GM21528 (cell line): ENCODE measurements around the gene ZNF469.
"Not testable (repeated sequence)": the region's sequence is repeated elsewhere in the genome, so short reads cannot be mapped to it uniquely, and the experiment has no call there.

ENCODE experiments used
- ATAC-seq: cut with Tn5 transposase; IDR thresholded peaks from one replicate; pipeline ENCODE4 v1.9.1; 2021; ENCODE audit warnings: mild to moderate bottlenecking, moderate library complexity; ENCODE audit not compliant: unreplicated experiment, low FRiP score

The ZNF469 gene

DNA sequence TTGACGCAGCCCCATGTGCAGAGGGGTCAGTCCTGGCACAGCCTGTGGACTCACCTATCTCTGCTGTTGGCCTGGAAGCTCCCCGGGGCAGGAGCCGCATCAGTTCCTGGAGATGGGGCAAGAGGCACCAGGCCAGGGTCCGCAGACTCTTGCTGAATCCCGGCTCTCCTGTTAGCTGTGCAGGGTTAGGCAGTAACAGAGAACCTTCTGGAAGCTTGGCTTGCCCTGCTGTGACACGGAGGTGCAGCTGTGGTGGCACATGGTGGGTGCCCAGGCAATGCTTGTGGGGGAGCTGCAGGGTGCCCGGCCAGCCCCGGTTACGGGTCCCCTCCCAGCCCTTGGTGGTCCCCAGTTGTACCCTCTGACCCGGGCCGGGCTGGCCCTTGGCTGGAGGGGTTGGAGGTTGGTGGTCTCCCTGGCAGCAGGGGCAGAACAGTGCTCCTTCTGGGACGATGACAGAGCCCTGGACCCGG is 26.0 kb upstream of the ZNF469 start:
- ATAC-seq: no peak

GRCh38 chr16:88357317-88358022 is 25.3 kb upstream of the ZNF469 start:
- no peak for ATAC-seq

DNA sequence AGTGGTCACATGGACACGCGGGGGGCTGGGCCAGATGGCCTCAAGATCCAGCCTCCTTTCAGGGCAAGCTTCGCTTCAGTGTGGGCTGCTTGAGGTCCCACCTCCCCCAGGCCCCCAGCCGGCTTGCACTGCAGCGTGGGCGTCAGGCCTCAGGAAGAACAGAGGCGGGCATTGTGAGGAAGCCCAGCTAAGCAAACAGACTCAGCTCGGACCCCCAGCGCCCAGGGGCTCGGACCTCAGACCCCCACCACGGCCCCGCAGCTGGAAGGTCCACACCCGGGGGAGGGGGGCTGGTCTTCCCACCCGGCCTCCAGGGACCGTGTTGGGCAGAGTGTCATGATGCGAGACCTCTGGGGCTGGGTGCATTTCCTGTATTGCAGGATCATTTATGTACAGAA is 24.7 kb upstream of the ZNF469 start:
- ATAC-seq: no peak

DNA sequence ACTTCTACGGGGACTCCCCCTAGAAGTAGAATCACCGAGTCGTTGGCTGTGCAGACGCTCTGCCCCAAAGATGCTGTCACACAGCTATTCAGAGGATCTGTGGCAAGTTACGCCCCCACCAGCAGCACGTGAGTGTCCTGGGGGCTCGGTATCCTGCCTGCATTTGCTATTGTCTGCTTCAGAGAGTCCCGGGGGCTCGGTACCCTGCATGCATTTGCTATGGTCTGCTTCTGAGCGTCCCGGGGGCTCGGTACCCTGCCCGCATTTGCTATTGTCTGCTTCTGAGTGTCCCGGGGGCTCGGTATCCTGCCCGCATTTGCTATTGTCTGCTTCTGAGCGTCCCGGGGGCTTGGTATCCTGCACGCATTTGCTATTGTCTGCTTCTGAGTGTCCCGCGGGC is 23.8 kb upstream of the ZNF469 start:
- no peak for ATAC-seq

DNA sequence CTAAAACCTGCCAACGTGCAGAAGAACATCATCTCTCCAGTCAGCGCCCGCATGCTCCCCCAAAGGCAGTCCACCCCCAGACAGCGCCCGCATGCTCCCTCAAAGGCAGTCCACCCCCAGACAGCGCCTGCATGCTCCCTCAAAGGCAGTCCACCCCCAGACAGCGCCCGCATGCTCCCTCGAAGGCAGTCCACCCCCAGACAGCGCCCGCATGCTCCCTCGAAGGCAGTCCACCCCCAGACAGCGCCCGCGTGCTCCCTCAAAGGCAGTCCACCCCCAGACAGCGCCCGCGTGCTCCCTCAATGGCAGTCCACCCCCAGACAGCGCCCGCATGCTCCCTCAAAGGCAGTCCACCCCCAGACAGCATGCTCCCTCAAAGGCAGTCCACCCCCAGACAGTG is 22.4 kb upstream of the ZNF469 start:
- not testable (repeated sequence) for ATAC-seq

DNA sequence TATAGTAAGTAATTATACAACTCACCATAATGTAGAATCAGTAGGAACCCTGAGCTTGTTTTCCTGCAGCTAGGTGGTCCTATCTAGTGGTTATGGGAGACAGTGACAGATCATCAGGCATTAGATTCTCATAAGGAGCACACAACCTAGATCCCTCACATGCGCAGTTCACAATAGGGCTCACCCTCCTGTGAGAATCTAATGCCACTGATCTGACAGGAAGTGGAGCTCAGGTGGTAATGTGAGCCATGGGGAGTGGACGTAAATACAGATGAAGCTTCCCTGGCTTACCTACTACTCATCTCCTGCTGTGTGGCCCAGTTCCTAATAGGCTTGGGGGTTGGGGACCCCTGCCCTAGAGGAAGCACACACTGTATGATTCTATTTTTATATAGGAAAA is 21.8 kb upstream of the ZNF469 start:
- no peak for ATAC-seq

DNA sequence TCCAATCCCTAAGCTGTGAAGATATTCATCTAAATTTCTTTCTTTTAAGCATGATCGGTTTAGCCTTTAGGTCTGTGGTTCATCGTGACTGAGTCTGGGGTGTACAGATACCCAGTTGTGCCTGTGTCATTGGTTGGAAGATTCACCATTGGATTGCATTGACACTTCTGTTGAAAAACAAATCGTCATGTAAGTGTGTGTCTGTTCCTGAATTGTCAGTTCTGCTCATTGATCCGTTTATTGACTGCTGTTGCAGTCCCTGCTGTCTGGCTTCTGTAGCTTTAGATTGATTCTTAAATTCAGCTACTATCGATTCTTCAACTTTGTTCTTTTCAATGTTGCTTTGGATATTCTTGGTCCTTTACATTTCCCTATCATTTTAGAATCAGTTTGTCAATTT is 21.0 kb upstream of the ZNF469 start:
- ATAC-seq: no peak

DNA sequence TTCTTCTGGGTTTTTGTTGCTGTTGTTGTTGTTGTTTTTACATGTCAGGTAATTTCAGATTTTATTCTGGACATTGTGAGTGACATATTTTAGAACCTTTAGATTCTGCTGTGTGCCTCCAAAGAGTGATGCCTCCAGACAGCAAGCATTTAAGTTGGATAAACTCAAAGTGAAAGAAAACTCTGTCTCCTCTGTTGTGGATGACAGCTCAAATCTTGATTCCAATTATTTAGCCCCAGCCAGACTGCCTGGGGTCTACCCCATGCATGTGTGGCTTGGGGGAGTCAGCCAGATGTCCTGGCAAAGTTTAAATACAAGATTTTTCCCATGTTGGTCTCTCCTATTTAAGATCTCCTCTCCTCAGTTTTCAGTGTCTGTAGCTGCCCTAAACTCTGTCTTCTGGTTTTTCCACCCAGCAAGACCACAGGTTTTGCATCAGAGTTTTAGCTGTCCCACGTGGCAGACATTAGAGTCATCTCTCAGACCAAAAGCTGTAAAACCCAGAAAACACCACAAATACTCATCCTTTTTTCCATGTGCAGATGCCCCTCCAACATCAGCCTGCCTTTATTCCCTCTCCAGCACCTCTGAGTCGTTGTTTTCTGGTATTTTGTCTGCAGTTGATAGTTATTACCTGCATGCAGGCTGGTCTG is 19.4 kb upstream of the ZNF469 start:
- ATAC-seq: no peak

GRCh38 chr16:88365244-88365865 is 17.4 kb upstream of the ZNF469 start:
- ATAC-seq: no peak

DNA sequence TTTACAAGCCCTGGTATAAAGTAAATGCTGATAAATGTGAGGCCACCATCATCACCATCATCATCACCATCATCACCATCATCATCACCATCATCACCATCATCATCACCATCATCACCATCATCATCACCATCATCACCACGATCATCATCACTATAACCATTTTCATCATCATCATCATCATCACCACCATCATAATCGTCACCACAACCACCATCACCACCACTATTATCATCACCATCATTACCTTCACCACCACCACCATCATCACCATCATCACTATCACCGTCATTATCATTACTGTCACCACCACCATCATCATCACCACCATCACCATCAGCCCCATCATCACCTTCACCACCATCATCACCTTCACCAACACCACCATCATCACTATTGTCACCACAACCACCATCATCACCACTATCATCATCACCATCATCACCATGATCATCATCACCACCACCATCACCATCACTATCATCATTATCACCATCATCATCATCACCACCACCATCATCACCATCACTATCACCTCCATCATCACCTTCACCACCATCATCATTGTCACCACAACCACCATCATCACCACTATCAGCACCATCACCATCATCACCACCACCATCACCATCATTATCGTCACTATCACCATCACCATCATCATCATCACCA is 16.6 kb upstream of the ZNF469 start:
- ATAC-seq: no peak

DNA sequence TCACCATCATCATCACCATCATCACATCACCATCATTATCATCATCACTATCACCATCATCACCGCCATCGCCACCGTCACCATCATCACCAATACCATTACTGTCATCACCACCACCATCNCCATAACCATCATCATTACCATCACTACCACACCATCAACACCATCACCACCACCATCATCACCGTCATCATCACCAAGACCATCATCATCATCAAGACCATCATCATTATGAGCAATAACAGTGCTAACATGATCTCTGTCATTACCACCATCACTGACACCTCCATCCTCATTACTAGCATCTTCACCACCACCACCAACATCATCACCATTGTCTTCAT is 16.1 kb upstream of the ZNF469 start:
- no peak for ATAC-seq

- no peak for ATAC-seq
Measured at GRCh38 chr16:88367560-88367959, 15.2 kb upstream of the ZNF469 start.

DNA sequence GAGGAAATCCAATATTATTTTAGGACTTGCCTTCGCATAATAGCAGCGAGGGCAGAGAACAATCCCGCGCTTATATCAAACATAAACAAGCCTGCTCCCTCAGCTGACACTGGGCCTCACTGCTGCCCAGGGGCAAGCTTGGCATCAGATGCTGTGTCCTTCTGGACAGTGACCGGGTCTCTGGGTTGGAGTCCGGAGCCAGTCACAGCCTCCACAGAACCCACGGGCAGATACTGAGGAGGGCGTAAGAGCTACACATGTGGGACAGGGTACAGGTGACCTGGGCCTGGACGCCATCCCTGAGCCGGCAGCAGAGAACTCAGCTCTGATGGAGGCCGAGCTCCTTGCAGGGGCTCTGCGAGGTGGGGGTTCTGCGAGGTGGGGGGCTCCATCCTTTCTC is 14.7 kb upstream of the ZNF469 start:
- ATAC-seq: no peak

DNA sequence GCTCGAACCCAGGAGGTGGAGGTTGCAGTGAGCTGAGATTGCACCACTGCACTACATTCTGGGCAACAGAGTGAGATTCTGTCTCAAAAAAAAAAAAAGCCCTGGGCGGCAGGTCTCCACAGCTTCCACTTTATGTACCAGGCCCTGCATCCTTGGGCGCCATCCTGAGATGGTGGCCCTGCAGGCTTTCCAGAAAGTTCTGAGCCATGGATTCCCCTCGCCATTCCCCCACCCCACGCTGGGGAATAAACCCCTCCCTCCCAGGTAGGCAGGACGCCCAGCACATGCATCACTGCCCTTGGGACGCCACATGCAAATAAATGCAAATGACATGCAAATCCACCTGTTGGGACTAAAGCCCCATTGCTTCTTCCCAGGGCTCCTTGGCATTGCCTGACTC is 13.8 kb upstream of the ZNF469 start:
- ATAC-seq: no peak

- no peak for ATAC-seq
Measured at GRCh38 chr16:88369447-88370008, 13.2 kb upstream of the ZNF469 start.

DNA sequence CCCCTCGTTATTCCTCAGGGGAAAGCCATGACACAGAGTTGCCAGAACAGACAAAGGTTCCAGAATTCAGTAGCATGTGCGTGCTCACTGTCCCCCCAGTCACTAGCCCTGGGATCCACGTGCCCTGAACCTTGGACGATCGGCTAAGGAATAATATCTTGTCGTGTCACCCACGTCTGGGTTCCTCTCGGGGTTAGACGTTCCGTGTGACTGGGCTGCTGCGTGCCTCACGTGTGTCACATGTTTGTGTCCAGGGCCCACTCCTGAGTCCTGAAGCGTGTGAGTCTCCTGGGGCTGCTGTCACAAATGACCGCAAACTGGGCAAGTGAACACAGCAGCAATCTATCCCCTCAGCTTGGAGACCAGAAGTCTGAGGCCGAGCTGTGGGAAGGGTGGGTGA is 12.4 kb upstream of the ZNF469 start:
- ATAC-seq: no peak

DNA sequence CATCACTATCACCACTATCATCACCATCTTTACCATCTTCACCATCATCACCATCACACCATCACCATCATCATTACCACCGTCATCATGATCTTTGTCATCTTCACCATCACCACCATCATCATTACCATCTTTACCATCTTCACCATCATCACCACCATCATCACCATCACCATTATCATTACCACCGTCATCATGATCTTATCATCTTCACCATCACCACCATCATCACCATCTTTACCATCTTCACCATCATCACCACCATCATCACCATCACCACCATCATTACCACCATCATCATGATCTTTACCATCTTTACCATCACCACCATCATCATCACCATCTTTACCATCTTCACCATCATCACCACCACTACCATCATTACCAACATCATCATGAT is 10.2 kb upstream of the ZNF469 start:
- ATAC-seq: no peak

DNA sequence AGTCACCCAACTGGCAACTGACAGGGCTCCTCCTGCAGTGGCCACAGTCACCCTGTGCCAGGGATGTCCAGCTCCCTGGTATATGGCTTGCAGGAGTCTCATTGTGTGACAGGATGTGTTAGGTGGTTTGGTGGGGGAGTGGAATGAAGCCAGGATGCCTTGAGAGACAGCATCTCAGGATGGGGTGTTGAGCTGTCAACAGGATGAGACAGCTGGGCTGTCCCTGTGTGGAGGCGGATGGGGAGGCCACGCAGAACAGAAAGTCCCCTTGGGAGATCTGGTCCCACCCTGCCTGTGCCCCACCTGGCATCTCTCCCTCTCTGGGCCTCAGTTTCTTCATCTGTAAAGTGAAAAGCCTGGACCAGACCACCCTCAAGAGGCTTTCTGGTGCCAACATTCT is 9.5 kb upstream of the ZNF469 start:
- ATAC-seq: no peak

DNA sequence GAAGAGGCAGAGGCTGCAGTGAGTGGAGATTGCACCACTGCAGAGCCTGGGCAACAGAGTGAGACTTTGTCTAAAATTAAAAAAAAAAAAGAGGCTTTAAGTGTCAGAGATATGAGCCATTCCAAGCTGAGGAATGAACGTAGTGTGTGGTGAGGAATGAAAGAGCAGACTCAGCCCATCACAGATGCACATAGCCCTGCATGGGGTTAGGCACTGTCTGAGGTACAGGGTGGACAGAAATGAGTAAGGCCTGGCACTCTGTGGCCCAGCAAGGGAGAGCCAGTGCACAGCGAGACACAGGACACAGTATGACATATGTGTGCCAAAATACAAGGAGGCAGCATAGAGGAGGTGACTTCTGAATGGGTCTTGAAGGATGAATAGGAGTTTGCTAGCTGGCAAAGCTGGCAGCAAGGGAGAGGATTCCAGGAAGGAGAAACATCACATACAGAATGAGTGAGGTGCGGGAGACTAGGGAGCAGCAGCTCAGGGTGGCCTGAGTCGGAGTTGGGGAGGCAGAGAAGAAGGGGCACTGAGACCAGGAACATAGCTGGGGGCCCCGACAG is 8.7 kb upstream of the ZNF469 start:
- no peak for ATAC-seq

GRCh38 chr16:88374736-88375135 is 8.0 kb upstream of the ZNF469 start:
- no peak for ATAC-seq
